GM13977 (cell line): ENCODE measurements around the gene LHX3.

Source experiments
- DNase-seq: peaks from one replicate; pipeline ENCODE4 v3.0.0; 2012; ENCODE audit warnings: low spot score
- CTCF ChIP-seq: IDR thresholded peaks from 2 replicates; pipeline ENCODE4 v1.5.1; 2012; ENCODE audit warnings: mild to moderate bottlenecking, control low read depth; ENCODE audit not compliant: insufficient read depth; ENCODE audit errors: extremely low read depth, missing control alignments
- in situ Hi-C: fragments of 300-500 bp; cut with MboI; formaldehyde crosslinking; loops from one replicate; pipeline ENCODE4 v1.12.0; 2022; ENCODE audit warnings: low sequenced_read_pairs, low pct_unique_long_range_greater_than_20kb, mixed read lengths, inconsistent platforms; ENCODE audit not compliant: unreplicated experiment

LHX3 gene

GRCh38 chr9:136178061-136178772 lies 26.7 kb downstream of the LHX3 start:
- no peak for DNase-seq
- in situ Hi-C loops, result no loop called here
- no peak for TF ChIP-seq CTCF

- no peak for TF ChIP-seq CTCF
- in situ Hi-C loops, result no loop called here
- DNase-seq, result no peak
These were observed 27.7 kb downstream of the LHX3 start for GRCh38 chr9:136177224-136177623.

DNA sequence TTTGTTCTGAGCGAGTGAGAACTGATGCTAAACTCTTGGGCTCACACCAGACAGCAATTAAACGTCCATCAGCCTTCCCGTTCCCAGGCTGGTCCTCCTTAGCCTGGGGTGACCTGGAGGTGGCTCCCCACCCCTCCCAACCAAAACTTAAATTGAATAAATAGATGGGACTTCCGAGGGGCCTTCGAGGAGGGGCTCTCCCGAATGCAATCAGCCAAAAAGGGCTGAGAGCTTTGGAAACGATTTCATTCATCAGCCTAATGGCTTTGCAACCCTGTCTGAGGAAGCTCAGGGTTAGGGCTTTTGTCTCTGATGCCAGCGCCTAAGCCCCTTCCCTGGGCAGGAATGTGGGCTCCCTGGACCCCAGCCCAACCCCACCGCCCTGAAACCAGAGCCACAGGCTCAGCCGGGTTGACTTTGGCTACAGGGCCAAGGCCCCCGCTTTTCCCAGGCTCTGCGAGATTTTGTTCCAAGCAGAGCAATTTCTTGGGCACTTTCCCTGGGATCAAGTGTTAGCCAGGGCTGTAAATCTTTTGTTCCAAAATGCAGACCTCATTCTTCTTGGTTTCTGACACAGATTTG lies 29.2 kb downstream of the LHX3 start:
- no peak for TF ChIP-seq CTCF
- in situ Hi-C loops, result no loop called here
- DNase-seq, result peak; percentile 38

DNA sequence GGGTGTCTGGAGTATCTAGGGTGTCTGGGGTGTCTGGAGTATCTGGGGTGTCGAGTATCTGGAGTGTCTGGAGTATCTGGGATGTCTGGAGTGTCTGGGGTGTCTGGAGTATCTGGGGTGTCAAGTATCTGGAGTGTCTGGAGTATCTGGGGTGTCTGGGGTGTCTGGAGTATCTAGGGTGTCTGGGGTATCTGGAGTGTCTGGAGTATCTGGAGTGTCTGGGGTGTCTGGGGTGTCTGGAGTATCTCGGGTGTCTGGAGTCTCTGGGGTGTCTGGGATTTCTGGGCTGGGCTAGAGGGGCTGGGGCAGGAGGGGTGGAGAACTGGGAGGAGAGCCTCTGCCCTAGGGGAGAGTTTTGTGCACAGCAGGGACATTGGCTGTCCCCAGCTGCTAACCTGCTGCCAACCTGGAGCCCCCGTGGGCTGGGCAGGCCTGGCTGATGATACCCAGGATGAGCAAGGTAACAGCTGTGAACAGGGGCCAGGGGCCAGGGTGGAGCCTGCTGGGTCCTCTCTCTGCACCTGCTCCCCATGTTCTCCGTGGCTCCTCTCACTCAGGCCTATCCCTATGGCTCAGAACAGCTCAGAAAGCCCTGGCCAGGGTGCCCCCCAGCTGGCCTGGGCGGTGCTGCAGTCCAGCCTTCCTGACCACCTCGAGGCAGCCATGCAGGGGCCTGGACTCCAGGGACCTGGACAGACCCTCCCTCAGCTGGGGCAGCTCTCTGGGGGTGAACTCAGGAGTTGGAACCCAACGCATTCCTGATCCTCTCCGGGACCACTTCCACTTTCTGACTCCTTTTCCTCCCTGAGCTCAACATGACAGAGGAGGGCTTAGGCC lies 29.9 kb downstream of the LHX3 start:
- no peak for TF ChIP-seq CTCF
- in situ Hi-C loops, result no loop called here
- DNase-seq, result no peak

- in situ Hi-C loops, result no loop called here
- TF ChIP-seq CTCF, result no peak
- DNase-seq, result no peak
These were observed 31.2 kb downstream of the LHX3 start for GRCh38 chr9:136173648-136174290.

DNA sequence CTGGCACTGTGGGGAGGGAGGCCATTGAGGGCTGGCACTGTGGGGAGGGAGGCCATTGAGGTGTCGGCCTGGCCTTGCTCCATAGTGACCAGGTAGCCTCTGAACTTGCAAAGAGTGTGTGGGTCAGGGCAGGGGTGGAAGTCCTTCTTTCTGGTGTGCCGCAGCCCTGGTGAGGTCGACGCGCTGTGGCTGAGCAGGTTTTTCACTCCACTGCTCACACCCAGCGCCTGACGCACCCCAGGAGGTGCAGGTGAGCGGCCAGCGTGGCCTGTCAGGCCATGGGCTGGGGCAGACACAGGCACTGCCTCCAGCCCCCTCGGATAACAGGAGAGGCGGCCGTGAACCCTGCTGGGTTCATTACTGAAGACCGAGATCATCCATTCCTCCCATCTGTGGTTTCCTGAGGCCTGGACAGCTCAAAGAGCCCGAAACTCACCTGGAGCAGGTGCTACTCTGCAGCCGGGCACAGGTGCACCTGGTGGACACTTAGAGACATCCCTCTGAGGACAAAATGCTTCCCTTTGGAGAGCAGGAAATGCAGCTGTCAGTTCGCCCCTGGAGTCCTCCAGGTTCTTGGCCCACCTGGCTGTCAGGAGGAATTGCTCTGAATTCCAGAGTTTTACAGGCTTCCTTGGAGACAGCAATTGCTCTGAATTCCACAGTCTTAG lies 32.4 kb downstream of the LHX3 start:
- in situ Hi-C loops, result no loop called here
- no peak for TF ChIP-seq CTCF
- DNase-seq, result no peak
